Fibroblast of the aortic adventitia (primary cell): ENCODE results near the gene PTP4A1. TPM values are rescaled to one million over a fixed set of nuclear protein-coding genes. Genes with fewer than 3 reads are reported as not detected.

Experiments used
- DNase-seq: peaks from one replicate; pipeline ENCODE4 v3.0.0-alpha.2; 2010; ENCODE audit warnings: low read depth
- H3K4me3 ChIP-seq: 2 replicates; pipeline ENCODE4 v1.5.1; 2011; ENCODE audit warnings: low read depth, mild to moderate bottlenecking, control low read depth, low read length, moderate library complexity
- total RNA-seq: library from RNA; depleted of rRNA; stranded (reverse); fragments of >200 nt; gene quantifications from 2 replicates; pipeline ENCODE4 v1.2.3, GENCODE V29; 2012; ENCODE audit warnings: low replicate concordance
- TF ChIP-seq, protein P1 (sequence below): IDR thresholded peaks from 2 replicates; pipeline ENCODE4 v1.5.1; 2011; ENCODE audit warnings: mild to moderate bottlenecking, low read length, control low read depth, inconsistent platforms; ENCODE audit not compliant: insufficient read depth

Gene PTP4A1
- total RNA-seq, 1 donor = 46.1 TPM

DNA sequence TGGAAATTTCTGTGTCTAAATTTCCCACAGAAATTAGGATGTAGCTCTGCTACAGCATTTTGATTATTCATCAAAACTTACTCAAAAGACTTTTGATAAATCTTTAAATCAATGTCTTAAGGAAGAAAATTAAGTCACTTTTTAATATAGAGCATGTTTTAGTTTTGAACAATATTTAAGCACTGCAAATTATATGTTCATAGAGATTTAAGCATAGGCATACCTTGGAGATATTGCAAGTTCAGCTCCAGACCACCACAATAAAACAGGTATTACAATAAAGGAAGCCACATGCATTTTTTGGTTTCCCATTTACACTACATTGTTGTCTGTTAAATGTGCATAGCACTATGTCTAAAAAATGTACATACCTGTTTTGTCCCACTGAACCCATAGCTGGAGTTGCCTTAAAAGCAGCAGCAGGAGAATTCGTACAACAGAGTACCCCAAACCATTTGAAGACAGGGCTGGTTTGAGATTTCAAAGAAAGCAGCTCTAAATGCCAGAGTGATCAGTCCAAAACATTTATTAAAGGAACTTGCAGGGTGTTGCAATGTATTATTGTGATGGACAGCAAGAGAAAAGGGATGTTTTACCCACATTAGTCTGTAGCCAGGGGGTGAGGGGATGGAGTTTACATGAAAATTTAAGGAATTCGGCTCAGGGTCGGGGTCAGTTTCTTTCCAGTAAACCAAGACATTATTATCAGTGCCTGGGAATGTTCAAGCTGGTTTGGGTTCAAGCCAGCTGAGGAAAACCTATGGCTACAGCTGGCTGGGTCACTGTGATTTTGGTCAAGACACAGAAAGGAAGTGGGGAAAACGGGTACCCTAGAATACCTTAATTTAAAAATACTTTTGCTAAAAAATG, 6.3 kb upstream of the PTP4A1 start:
- DNase-seq = peak; percentile 87
- TF ChIP-seq, protein P1, sequence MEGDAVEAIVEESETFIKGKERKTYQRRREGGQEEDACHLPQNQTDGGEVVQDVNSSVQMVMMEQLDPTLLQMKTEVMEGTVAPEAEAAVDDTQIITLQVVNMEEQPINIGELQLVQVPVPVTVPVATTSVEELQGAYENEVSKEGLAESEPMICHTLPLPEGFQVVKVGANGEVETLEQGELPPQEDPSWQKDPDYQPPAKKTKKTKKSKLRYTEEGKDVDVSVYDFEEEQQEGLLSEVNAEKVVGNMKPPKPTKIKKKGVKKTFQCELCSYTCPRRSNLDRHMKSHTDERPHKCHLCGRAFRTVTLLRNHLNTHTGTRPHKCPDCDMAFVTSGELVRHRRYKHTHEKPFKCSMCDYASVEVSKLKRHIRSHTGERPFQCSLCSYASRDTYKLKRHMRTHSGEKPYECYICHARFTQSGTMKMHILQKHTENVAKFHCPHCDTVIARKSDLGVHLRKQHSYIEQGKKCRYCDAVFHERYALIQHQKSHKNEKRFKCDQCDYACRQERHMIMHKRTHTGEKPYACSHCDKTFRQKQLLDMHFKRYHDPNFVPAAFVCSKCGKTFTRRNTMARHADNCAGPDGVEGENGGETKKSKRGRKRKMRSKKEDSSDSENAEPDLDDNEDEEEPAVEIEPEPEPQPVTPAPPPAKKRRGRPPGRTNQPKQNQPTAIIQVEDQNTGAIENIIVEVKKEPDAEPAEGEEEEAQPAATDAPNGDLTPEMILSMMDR = no peak
- no peak overlapping the region for H3K4me3 ChIP-seq

DNA sequence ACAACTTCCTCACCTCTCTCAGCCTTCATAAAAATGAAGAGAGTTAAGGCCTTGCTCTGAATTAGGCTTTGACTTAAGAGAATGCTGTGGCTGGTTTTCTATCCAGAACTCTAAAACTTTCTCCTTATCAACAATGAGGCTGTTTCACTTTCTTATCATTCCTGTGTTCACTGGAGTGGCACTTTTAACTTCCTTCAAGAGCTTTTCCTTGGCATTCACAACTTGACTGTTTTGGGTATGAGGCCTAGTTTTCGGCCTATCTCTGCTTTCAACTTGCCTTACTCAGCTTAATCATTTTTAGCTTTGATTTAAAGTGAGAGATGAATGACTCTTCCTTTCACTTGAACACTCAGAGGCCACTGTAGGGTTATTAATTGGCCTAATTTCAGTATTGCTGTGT, 4.3 kb upstream of the PTP4A1 start:
- TF ChIP-seq, protein P1 = no peak

DNA sequence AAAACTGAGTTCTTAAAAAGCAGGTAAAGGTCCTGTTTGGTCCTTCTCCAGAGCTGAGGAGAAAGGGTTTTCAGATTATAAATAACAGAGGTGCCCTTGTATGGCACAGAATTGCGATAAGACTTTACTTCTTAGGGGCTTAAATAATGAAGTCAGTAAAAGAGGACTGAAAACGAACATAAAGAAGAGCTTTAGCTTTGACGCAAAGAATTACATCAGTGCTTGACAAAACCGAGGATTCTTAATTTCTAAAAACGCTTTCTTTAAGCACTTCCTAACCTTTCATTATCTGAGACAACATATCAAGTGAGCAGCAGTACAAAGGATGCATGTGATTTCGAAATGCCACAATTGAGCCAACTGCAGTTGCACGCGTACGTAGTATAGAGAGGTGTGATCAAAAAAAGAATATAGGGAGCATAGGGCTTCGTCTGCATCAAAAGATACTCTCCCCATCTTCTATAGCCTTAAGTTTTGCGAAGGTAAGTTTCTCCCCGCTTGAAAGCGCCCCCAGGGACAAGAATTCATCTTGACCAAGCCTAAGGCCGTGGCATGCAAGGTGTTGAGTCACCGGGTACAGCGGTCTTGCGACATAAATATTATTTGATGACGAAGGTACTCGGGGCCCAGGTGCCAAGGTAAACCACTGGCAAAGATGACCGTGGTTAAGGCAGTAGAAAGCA, 778 bp upstream of the PTP4A1 start:
- peak; percentile 88 for DNase-seq
- H3K4me3 ChIP-seq = peak overlapping the region; percentile 71
- TF ChIP-seq, protein P1 = peak; percentile 3

More for the DNA sequence above, 4.3 kb upstream of the PTP4A1 start:
- H3K4me3 ChIP-seq = no peak overlapping the region
- DNase-seq = no peak

- DNase-seq = no peak
- H3K4me3 ChIP-seq = peak overlapping the region; percentile 86
- TF ChIP-seq, protein P1 = no peak
These were observed 431 bp downstream of the PTP4A1 start for GRCh38 chr6:63572747-63573075.

DNA sequence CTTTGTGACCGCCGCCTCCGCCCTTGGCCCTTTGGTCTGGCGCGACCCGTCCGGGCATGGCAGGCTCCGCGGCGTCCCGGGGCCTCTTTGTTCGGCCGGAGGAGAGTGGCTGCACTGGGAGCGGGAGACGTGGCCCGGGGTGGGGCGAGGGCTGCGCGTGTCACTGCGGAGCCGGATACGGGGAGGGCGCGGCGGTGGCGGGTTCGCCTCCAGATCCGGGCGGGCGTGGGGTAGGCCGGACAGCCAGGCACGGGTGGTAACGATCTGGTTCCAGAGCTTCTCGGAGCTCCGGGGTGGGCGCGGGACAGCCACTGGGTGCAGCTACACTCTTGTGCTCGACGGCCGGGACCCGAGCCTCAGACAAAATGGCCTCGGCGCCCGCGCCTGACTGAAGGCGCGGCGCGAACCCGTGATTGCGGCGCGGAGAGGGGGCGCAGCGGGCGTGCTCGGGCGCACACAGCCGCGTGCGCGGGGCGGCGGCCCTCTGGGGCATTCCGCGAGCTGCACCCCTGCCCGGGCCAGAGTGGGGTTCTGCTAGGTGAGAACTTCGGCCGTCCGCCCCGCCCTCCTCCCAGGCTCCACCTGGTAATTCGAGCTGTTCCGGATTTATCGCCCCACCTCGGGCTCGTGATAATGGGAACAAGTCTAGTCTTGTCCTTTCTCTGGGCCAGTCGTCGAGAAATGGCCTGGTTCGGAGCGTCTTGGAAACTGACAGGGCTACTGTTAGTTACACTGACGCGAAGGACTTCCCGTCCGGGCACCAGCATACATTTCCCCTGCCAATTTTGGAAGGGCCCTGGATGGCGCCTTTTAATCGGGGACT, 1.0 kb downstream of the PTP4A1 start:
- TF ChIP-seq, protein P1 = no peak
- DNase-seq = peak; percentile 76
- peak overlapping the region; percentile 86 for H3K4me3 ChIP-seq

DNA sequence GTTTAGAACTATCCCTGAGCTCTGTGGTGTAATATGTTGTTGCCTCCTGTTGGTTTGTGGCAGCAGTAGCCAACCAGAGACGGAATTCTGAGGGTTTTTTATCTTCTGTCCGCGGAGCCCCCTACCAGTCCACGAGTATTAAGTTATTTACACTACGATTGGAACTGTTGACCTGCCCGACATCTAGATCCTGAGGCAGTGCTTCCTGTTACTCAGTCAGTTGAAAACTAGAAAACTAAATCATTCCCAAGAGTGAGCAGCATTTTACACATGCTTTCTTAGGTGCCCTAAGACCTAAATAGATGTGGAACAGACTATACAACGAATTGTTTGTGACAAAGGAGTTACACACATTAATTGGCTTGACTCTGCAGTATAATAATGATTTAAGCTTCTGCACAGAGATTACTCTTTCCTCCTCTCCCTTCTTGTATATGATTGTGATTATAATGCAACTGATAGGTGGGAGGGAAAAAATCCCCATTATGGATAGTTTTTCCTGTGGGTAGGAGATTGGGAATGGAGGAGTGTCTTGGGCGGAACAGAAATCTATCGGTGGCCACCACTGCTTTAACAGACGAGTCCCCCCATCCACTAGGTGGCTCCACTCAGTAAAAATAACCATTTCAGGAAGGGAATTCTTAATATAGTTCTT, 1.7 kb downstream of the PTP4A1 start:
- TF ChIP-seq, protein P1 = peak; percentile 67
- peak overlapping the region; percentile 86 for H3K4me3 ChIP-seq
- DNase-seq = peak; percentile 77
